ENCODE data around the gene THSD4.

GRCh38 chr15:71362987-71363968, 248.0 kb downstream of the THSD4 start:
- no peak for TF ChIP-seq CTCF (conservative IDR thresholded peaks at IDR 0.05 in 1 of 2, IDR thresholded peaks at IDR 0.05 in 1 of 2; ENCODE audit: low read depth in 1 of 2, low read length in 2 of 2)
- no peak for TF ChIP-seq EZH2 (IDR thresholded peaks at IDR 0.05; ENCODE audit: low read length, missing control alignments)

Data from fibroblast of lung (primary cell).